Endothelial cell (in vitro differentiated cells): Measurements from ENCODE around the gene RPL36. TPM values are rescaled to one million over a fixed set of nuclear protein-coding genes. Genes with fewer than 3 reads are reported as not detected.

Experiments
- DNase-seq: peaks from one replicate; pipeline ENCODE4 v3.0.0; 2021; ENCODE audit warnings: low spot score
- H3K27ac Mint-ChIP-seq: one replicate; pipeline ENCODE4 v1.8.0; 2021; ENCODE audit warnings: mixed read lengths, inconsistent platforms; ENCODE audit not compliant: unreplicated experiment
- H3K27me3 Mint-ChIP-seq: one replicate; pipeline ENCODE4 v1.8.0; 2021; ENCODE audit warnings: mild to moderate bottlenecking, moderate library complexity, mixed read lengths, inconsistent platforms; ENCODE audit not compliant: unreplicated experiment
- H3K36me3 Mint-ChIP-seq: one replicate; pipeline ENCODE4 v1.8.0; 2021; ENCODE audit warnings: mild to moderate bottlenecking, low read depth, mixed read lengths, inconsistent platforms; ENCODE audit not compliant: unreplicated experiment
- H3K4me1 Mint-ChIP-seq: one replicate; pipeline ENCODE4 v1.8.0; 2021; ENCODE audit warnings: mild to moderate bottlenecking, mixed read lengths, inconsistent platforms; ENCODE audit not compliant: unreplicated experiment
- H3K4me3 Mint-ChIP-seq: one replicate; pipeline ENCODE4 v1.8.0; 2021; ENCODE audit warnings: mild to moderate bottlenecking, mixed read lengths, inconsistent platforms; ENCODE audit not compliant: unreplicated experiment
- H3K9me3 Mint-ChIP-seq: one replicate; pipeline ENCODE4 v1.8.0; 2021; ENCODE audit warnings: mixed read lengths, inconsistent platforms; ENCODE audit not compliant: unreplicated experiment
- CTCF ChIP-seq: fragments of 200-600 bp; sonication (generic); IDR thresholded peaks from one replicate; pipeline ENCODE4 v1.5.0; 2021; ENCODE audit warnings: antibody characterized with exemption; ENCODE audit not compliant: unreplicated experiment
- total RNA-seq: library from RNA; stranded (reverse); fragmentation: NEBNext Ultra II Directional; extraction: Animal tissue kit (Norgen Biotek cat#: 25700); gene quantifications from one replicate; pipeline ENCODE4 v1.2.1, GENCODE V29; 2021; ENCODE audit not compliant: unreplicated experiment

The RPL36 gene
- total RNA-seq, 1 donor from 2014 or later, result 910 TPM

GRCh38 chr19:5671600-5671999 lies 18.5 kb upstream of the RPL36 start:
- no peak for DNase-seq
- Mint-ChIP-seq H3K9me3 (no peaks in the 10 kb centered on the region), H3K4me3 (no peak overlapping the region), H3K36me3 (peaks cover 39% of the 10 kb centered on the region), H3K27ac (peak overlapping the region; percentile 30), H3K27me3 (peaks cover 13% of the 10 kb centered on the region), H3K4me1 (peaks cover 13% of the 10 kb centered on the region)
- TF ChIP-seq CTCF, result no peak

GRCh38 chr19:5672708-5673459 lies 17.2 kb upstream of the RPL36 start:
- Mint-ChIP-seq H3K27me3 (peaks cover 14% of the 10 kb centered on the region), H3K27ac (no peak overlapping the region), H3K4me1 (peaks cover 13% of the 10 kb centered on the region), H3K4me3 (no peak overlapping the region), H3K36me3 (peaks cover 29% of the 10 kb centered on the region), H3K9me3 (no peaks in the 10 kb centered on the region)
- no peak for TF ChIP-seq CTCF
- DNase-seq, result no peak

- Mint-ChIP-seq H3K4me1 (peaks cover 13% of the 10 kb centered on the region), H3K27me3 (peaks cover 16% of the 10 kb centered on the region), H3K36me3 (peaks cover 25% of the 10 kb centered on the region), H3K27ac (no peak overlapping the region), H3K9me3 (no peaks in the 10 kb centered on the region), H3K4me3 (no peak overlapping the region)
- DNase-seq, result no peak
- no peak for TF ChIP-seq CTCF
Measured at GRCh38 chr19:5673752-5674151, 16.3 kb upstream of the RPL36 start.

DNA sequence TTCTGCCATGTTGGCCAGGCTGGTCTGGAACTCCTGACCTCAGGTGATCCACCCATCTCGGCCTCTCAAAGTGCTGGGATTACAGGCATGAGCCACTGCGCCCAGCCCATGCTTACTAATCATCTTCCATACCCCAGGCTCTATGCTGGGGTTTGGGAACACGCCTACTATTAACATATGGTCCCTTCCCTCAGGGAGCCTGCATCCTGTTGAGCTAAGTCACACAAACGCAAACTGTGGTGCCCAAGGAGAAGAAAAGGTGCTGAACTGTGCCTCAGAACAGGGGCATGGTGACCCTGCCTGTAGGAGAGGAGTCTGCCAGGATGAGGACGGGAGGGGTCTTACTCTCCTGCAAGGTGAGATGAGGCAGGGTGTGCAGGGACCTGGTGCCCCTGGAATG lies 15.4 kb upstream of the RPL36 start:
- Mint-ChIP-seq H3K4me1 (peaks cover 19% of the 10 kb centered on the region), H3K4me3 (peak overlapping the region; percentile 21), H3K9me3 (no peaks in the 10 kb centered on the region), H3K36me3 (peaks cover 23% of the 10 kb centered on the region), H3K27me3 (peaks cover 21% of the 10 kb centered on the region), H3K27ac (peak overlapping the region; percentile 36)
- TF ChIP-seq CTCF, result no peak
- no peak for DNase-seq

DNA sequence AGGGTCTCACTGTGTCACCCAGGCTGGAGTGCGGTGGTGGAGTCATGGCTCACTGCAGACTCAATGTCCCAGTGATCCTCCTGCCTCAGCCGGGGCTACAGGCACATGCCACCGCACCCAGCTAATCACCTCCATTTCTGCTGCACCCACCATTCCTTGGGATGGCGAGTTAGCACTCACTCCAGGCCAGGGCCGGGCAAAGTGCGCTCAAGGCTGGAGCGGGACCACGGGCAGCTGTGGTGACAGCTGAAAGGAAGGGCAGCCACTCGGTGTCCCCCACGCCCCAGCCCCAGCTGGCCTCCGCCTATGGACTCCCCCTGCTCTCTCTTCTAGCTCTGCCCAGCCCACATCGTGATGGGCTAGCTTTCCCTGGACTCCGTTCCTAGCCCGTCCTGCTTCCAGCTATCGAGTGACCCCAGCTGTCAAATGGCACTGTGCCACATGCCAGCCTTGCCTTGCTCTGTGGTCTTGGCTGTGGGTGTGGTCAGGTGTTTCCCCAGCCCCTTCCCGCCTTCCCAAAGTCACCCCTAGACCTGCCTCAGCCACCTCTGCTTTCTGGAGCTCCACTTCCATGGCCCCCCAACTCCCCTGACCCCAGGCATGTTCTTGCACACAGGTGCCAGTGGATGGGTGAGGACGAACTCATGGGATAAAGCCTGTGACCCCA lies 13.9 kb upstream of the RPL36 start:
- H3K9me3 Mint-ChIP-seq, result no peaks in the 10 kb centered on the region
- H3K27me3 Mint-ChIP-seq, result peaks cover 26% of the 10 kb centered on the region
- no peak overlapping the region for H3K27ac Mint-ChIP-seq
- peaks cover 20% of the 10 kb centered on the region for H3K36me3 Mint-ChIP-seq
- DNase-seq, result no peak
- TF ChIP-seq CTCF, result no peak
- H3K4me1 Mint-ChIP-seq, result peaks cover 23% of the 10 kb centered on the region
- peak overlapping the region; percentile 23 for H3K4me3 Mint-ChIP-seq
